MM.1S (cell line): ENCODE measurements around the gene IL15.

Experiments used
- CTCF ChIP-seq: fragments of 300-600 bp; sonication (generic); IDR thresholded peaks from 2 replicates; pipeline ENCODE4 v1.5.1; 2016; ENCODE audit warnings: antibody characterized with exemption, low read length, mixed read lengths
- EZH2 ChIP-seq: fragments of 300-600 bp; sonication (generic); optimal IDR thresholded peaks from 2 replicates; pipeline ENCODE3; 2017; ENCODE audit warnings: low read depth, mild to moderate bottlenecking, antibody characterized with exemption, low read length, mixed read lengths
- EZH2phosphoT487 ChIP-seq: fragments of 300-600 bp; sonication (generic); IDR thresholded peaks from 2 replicates; pipeline ENCODE4 v1.6.1; 2018; ENCODE audit warnings: antibody characterized with exemption, low read length

- TF ChIP-seq CTCF = no peak
- TF ChIP-seq EZH2phosphoT487 = no peak
- TF ChIP-seq EZH2 = no peak
Measured at GRCh38 chr4:141643557-141643956, 7.2 kb downstream of the IL15 start.
